Activated CD4-positive, alpha-beta T cell treated with anti-CD3 and anti-CD28 coated beads, Interleukin-2, amount 10 ng/mL, durations not matched to agents 24 days and 14 days (primary cell): ENCODE results near the gene SEC14L6. TPM values are rescaled to one million over a fixed set of nuclear protein-coding genes. Genes with fewer than 3 reads are reported as not detected.

Experiments
- DNase-seq: peaks from one replicate; pipeline ENCODE4 v3.0.0; 2022
- H3K27ac Mint-ChIP-seq: one replicate; pipeline ENCODE4 v1.8.0; 2022; ENCODE audit warnings: mild to moderate bottlenecking, mixed read lengths
- H3K27me3 Mint-ChIP-seq: one replicate; pipeline ENCODE4 v1.8.0; 2022; ENCODE audit warnings: mixed read lengths
- H3K36me3 Mint-ChIP-seq: one replicate; pipeline ENCODE4 v1.8.0; 2022; ENCODE audit warnings: low read depth, mild to moderate bottlenecking, mixed read lengths
- H3K4me1 Mint-ChIP-seq: one replicate; pipeline ENCODE4 v1.8.0; 2021; ENCODE audit warnings: mixed read lengths
- H3K4me3 Mint-ChIP-seq: one replicate; pipeline ENCODE4 v1.8.0; 2022; ENCODE audit warnings: mild to moderate bottlenecking, moderate library complexity, mixed read lengths
- H3K9me3 Mint-ChIP-seq: one replicate; pipeline ENCODE4 v1.8.0; 2021; ENCODE audit warnings: mixed read lengths
- intact Hi-C: fragments of 100-400 bp; cut with micrococcal nuclease; formaldehyde crosslinking; loops from one replicate; pipeline ENCODE4 v1.15.1; 2023
- total RNA-seq: library from RNA; stranded (reverse); gene quantifications from 2 replicates; pipeline ENCODE4 v1.2.3, GENCODE V29; 2022

The SEC14L6 gene
- total RNA-seq, 1 donor from 2014 or later, result not detected

GRCh38 chr22:30486661-30487115 is 59.9 kb downstream of the SEC14L6 start:
- intact Hi-C loops, result no loop called here
- Mint-ChIP-seq H3K9me3 (no peaks in the 10 kb centered on the region), H3K4me3 (no peak overlapping the region), H3K4me1 (no peaks in the 10 kb centered on the region), H3K27me3 (peaks cover 2% of the 10 kb centered on the region), H3K27ac (no peak overlapping the region), H3K36me3 (no peaks in the 10 kb centered on the region)
- DNase-seq, result no peak

- intact Hi-C loops, result no loop called here
- H3K4me3 Mint-ChIP-seq, result no peak overlapping the region
- no peaks in the 10 kb centered on the region for H3K36me3 Mint-ChIP-seq
Measured at GRCh38 chr22:30486118-30486517, 60.4 kb downstream of the SEC14L6 start.

DNA sequence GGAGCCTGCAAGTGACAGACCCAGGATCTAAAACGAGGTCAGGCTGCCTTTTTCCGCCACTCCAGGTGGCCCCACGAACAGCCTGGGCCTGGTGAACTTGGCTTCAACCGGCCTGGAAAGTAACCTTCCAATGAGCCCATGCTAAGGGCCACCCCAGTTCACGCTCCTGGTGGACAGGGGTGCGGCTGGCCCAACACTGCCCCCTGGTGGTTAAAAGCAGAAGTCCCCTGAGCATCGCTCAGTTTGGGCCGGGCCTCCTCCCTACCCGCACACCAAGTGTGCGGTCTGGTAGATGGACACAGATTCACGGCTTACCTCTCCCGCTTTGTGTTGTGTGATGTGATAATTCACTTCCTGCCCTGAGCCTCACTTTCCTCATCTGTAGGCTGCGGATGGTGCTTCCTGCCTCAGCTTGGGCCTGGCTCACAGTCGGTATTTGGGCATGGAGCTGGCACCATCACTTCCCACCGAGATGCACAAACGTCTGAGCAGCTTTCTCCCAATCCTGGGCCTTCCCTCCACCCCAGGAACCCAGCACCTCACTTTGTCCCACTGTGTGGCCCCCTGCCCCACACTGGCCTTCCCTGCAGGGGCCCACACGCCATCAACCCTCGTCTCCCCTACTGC is 61.1 kb downstream of the SEC14L6 start:
- DNase-seq, result peak; percentile 94
- Mint-ChIP-seq H3K4me3 (no peak overlapping the region), H3K4me1 (no peaks in the 10 kb centered on the region), H3K27me3 (peaks cover 3% of the 10 kb centered on the region), H3K27ac (no peak overlapping the region), H3K36me3 (no peaks in the 10 kb centered on the region), H3K9me3 (no peaks in the 10 kb centered on the region)
- intact Hi-C loops, result loop anchor here (1.0 to 2.0 kb wide), 4 partner anchors 41 to 197 kb away; partner anchors contain the start of gene MTFP1

More at GRCh38 chr22:30486118-30486517, 60.4 kb downstream of the SEC14L6 start:
- Mint-ChIP-seq H3K27ac (no peak overlapping the region), H3K4me1 (no peaks in the 10 kb centered on the region), H3K9me3 (no peaks in the 10 kb centered on the region), H3K27me3 (peaks cover 2% of the 10 kb centered on the region)
- no peak for DNase-seq

GRCh38 chr22:30483169-30483568 is 63.4 kb downstream of the SEC14L6 start:
- Mint-ChIP-seq H3K4me1 (no peaks in the 10 kb centered on the region), H3K4me3 (no peak overlapping the region), H3K9me3 (no peaks in the 10 kb centered on the region), H3K36me3 (no peaks in the 10 kb centered on the region), H3K27me3 (peaks cover 3% of the 10 kb centered on the region), H3K27ac (no peak overlapping the region)
- no peak for DNase-seq
- intact Hi-C loops, result no loop called here

- Mint-ChIP-seq H3K27ac (no peak overlapping the region), H3K36me3 (no peaks in the 10 kb centered on the region), H3K9me3 (no peaks in the 10 kb centered on the region), H3K4me1 (no peaks in the 10 kb centered on the region), H3K27me3 (peaks cover 3% of the 10 kb centered on the region), H3K4me3 (no peak overlapping the region)
- intact Hi-C loops, result no loop called here
- no peak for DNase-seq
Measured at GRCh38 chr22:30481711-30482110, 64.8 kb downstream of the SEC14L6 start.

DNA sequence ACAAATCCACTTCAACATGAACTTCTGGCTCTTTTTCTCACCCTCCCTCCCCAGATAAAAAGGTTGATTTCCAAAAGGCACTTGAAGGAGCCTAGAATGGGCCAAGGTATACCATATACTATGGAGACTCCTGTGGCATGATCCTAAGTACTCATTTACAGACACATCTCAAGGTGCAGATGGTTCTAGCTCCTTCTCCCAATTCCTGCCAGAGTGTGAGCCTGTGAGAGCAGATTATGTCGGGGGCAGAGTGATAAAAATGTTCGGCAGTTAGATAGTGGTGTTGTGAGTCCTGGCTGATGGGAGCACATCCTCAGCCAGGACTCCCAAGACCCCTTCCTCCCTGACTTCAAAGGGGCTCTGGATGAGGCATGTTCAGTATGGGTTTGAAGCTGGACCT is 66.6 kb downstream of the SEC14L6 start:
- H3K4me1 Mint-ChIP-seq, result no peaks in the 10 kb centered on the region
- no peak overlapping the region for H3K27ac Mint-ChIP-seq
- no peak for DNase-seq
- peaks cover 8% of the 10 kb centered on the region for H3K27me3 Mint-ChIP-seq
- no peak overlapping the region for H3K4me3 Mint-ChIP-seq
- no peaks in the 10 kb centered on the region for H3K9me3 Mint-ChIP-seq
- intact Hi-C loops, result no loop called here
- no peaks in the 10 kb centered on the region for H3K36me3 Mint-ChIP-seq

- peak; percentile 64 for DNase-seq
- Mint-ChIP-seq H3K36me3 (no peaks in the 10 kb centered on the region), H3K9me3 (no peaks in the 10 kb centered on the region), H3K27me3 (peaks cover 15% of the 10 kb centered on the region), H3K4me3 (no peak overlapping the region), H3K4me1 (peaks cover 8% of the 10 kb centered on the region), H3K27ac (no peak overlapping the region)
- intact Hi-C loops, result no loop called here
Measured at GRCh38 chr22:30474683-30475424, 71.7 kb downstream of the SEC14L6 start.

DNA sequence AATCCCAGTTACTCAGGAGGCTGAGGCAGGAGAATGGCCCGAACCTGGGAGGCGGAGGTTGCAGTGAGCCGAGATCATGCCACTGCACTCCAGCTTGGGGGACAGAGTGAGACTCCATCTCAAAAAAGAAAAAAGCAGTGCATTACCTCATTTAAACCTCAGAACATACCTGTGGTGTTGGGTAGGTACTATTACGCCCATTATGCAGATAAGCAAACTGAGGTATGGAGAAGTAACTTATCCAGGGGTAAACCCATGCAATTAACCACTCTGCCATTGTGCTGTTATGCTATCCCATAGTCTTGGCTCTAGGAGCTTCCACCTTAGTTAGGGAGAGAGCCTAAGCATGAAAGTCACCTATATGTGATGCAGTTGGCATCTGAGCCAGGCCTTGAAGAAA is 72.4 kb downstream of the SEC14L6 start:
- no peak for DNase-seq
- Mint-ChIP-seq H3K4me1 (peaks cover 8% of the 10 kb centered on the region), H3K9me3 (no peaks in the 10 kb centered on the region), H3K4me3 (no peak overlapping the region), H3K27ac (no peak overlapping the region), H3K36me3 (no peaks in the 10 kb centered on the region), H3K27me3 (peaks cover 15% of the 10 kb centered on the region)
- intact Hi-C loops, result no loop called here

DNA sequence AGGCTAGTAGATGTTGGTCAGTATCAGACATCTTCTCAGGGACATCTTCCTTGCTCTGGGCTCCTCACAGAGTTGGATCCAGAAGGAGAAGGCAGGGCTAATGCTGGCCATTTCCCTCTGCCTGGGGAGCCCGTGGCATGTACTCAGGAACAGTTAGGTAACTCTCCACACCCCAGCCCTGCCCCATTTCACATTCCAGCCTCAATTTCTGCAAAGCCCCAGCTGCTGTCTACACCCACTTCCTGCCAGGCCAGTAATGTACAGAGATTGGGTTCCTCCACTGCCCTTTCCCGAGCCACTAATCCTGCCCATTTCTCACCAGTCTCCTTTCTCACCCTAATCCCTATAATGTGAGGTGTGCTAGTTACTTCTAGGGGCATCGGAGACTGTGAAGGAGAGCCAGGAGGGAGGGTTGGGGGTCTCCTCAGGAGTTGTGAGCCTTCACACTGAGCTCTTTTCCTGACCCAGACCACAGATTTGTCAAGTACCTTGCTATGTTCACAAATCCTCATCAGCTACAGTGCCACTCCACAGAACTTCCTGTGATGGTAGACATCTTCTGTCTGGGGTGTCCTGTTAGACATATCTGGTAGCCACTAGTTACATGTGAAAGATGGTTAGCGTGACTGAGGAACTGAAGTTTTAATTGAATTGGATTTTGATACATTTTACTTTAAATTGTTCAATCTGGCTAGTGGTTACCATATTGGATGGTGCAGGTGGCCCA is 73.4 kb downstream of the SEC14L6 start:
- no peak for DNase-seq
- intact Hi-C loops, result no loop called here
- H3K36me3 Mint-ChIP-seq, result no peaks in the 10 kb centered on the region
- H3K27ac Mint-ChIP-seq, result no peak overlapping the region
- no peak overlapping the region for H3K4me3 Mint-ChIP-seq
- peaks cover 8% of the 10 kb centered on the region for H3K4me1 Mint-ChIP-seq
- no peaks in the 10 kb centered on the region for H3K9me3 Mint-ChIP-seq
- H3K27me3 Mint-ChIP-seq, result peaks cover 15% of the 10 kb centered on the region

Other genes starting within 250 kb of the SEC14L6 start
- 18.9 and 19.3 TPM in 2 replicates for gene TBC1D10A, start 219.8 kb downstream of the SEC14L6 start, total RNA-seq
- 314 and 319 TPM in 2 replicates for gene SF3A1, start 189.8 kb downstream of the SEC14L6 start, total RNA-seq
- gene CCDC157, start 189.7 kb downstream of the SEC14L6 start, total RNA-seq, result 2.9 and 3.2 TPM in 2 replicates
- gene RNF215, start 159.3 kb downstream of the SEC14L6 start, total RNA-seq, result 10.4 and 15.2 TPM in 2 replicates
- 25.1 and 26.7 TPM in 2 replicates for gene SEC14L2, start 149.7 kb downstream of the SEC14L6 start, total RNA-seq
- gene MTFP1, start 121.0 kb downstream of the SEC14L6 start, total RNA-seq, result 79.3 and 80.5 TPM in 2 replicates
- not detected in 2 replicates for gene SEC14L3, start 74.7 kb downstream of the SEC14L6 start, total RNA-seq
- gene SEC14L4, start 41.0 kb downstream of the SEC14L6 start, total RNA-seq, result not detected in 2 replicates
- not detected in 2 replicates for gene GAL3ST1, start 27.9 kb upstream of the SEC14L6 start, total RNA-seq
- 170 and 173 TPM in 2 replicates for gene PES1, start 45.2 kb upstream of the SEC14L6 start, total RNA-seq
- 0.35 and 0.45 TPM in 2 replicates for gene TCN2, start 60.4 kb upstream of the SEC14L6 start, total RNA-seq
- gene SLC35E4, start 89.0 kb upstream of the SEC14L6 start, total RNA-seq, result 6.6 and 7.4 TPM in 2 replicates
- 8.0 and 10.3 TPM in 2 replicates for gene DUSP18, start 121.1 kb upstream of the SEC14L6 start, total RNA-seq
- 2.1 and 2.6 TPM in 2 replicates for gene OSBP2, start 148.1 kb upstream of the SEC14L6 start, total RNA-seq